Bone marrow (tissue), 2 donors: ENCODE measurements around the gene PDLIM5.
A peak's percentile ranks its signal among the peaks of the same experiment; 100 is the strongest.
"Not testable (repeated sequence)": the region's sequence is repeated elsewhere in the genome, so short reads cannot be mapped to it uniquely, and the experiment has no call there.

Source experiments
- DNase-seq, 2 donors: peaks; one replicate each; lab custom pipeline; 2025; lab: John Stamatoyannopoulos, UW

PDLIM5 gene

GRCh38 chr4:94528792-94529451 lies 77.2 kb downstream of the PDLIM5 start:
- no peak for DNase-seq

DNA sequence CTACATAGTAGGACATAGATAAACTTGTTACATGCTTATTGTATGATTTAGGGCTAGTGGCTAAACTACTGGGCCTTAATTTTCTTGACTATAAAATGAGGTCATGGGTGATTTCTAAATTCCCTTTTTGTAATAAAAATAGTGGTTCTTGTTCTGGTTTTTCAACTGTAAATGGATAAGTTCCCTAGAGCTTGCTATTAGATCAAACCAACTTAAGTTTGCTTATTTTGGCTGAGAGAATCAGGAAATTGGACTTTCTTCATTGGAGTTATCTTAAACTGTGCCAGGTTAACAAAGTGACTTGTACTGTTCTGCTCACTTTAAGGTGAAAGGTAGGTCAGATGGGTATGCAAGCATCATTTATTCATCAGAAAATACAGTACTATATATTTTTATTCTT lies 78.3 kb downstream of the PDLIM5 start:
- no peak for DNase-seq

DNA sequence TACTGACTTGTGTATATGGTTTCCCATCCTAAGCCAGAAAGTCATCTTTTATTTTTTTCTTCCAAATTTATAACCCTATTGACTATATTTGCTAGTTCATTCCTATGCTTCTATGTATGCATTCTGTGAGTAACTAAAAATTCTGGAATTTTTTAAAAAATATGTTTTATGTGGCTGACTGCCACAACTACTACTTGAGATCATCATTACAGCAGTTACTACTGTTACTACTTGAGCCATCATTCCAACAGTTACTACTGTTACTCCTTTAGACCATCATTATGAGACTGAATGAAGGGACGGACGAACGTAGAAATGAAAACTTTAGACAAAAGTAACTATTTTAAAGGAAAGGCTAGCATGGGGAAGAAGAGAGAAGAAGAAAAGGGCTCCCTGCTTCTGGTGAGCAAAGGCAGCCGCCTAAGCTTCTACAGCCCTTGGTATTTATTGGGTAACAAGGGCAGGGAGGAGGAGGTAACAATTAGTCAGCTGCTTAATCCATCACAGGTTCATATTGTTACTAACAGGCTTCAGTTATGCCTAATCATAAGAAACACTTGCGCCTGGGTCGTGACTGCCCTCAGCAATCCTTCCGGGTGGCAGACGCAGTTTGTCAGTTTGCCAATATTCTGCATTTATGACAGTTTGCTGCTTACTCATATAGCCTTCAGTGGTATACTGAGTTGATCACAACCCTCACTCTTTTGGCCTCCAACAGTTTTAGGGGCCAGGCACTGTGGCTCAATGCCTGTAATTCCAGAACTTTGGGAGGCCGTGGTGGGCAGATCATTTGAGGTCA lies 80.4 kb downstream of the PDLIM5 start:
- no peak for DNase-seq

- no peak for DNase-seq
These were observed 81.9 kb downstream of the PDLIM5 start for GRCh38 chr4:94533405-94534223.

- peak in 1 of 2 donors; percentile 77 for DNase-seq
These were observed 82.9 kb downstream of the PDLIM5 start for GRCh38 chr4:94534401-94535312.

DNA sequence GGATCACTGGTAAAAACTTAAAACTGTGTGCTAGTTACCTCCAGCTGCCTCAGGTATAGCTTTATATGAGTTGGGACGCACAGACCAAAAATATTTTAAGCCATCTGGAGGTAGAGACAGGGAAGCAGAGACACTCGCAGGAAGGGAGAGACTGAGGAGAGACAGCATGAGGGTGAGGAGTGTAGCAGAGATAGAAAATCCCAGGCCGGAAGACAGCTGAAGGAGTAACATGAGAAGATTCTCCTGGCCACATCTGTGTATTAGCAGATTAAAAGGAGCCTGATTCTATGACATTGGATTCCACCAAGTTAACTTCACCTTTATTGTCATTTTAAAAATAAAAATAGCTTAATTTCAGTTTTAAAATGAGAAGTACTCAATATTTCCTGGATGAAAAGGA lies 84.3 kb downstream of the PDLIM5 start:
- no peak for DNase-seq

DNA sequence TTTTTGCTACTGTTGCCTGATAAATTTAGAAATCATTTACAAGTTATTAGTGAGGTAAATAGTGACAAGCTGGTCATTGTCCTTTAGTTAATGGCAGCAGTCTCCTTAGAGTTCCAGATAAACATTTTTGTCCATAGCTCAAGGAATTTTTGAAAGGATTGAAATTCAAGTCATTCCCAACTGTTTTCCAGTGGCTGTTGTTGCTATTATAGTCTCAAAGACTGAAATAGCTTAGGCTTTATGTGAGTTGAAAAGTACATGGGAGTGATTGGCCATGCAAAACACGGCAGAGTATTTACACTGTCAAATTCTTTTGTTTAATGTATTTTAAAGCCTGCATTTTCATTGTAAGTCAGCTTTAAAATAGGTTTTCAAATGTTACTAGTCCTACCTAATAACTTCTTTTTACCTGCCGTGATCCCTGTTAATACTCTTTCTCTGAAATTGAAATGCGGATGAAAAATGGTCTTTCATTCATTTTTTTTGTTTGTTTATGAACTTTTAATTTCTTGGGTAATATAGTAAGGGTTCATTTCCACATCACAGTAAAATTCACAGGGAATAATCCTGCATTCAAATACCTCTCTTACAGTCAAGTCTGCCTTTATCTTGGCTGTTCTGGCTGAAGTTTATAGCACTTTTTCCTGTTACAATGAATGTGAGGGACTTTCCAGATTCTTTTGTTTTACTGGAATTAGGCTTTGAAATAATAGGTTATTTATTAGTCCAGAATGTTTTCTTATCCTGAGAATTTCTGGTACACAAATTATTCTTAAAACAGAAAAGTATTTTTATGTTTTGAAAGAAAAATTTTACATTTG lies 85.1 kb downstream of the PDLIM5 start:
- DNase-seq, result no peak

GRCh38 chr4:94537921-94538628 lies 86.3 kb downstream of the PDLIM5 start:
- DNase-seq, result no peak

DNA sequence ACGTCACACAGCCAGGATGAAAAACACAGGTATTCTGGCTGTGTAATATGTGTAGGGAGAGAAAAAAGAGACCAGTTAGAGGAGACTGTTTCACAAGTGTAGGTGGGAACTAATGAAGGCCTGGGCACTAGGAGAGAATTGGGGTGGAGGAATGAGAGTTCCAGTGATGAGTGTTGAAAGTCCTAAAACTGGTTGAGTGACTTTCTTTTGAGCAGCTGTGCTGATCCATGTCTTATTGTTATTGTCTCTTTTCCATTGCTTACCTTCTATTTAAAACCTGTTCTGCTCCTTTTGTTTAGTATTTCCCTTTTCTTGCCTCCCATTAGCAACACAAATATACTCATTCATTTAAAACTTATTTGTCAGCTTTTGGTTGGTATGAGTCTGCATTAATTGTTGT lies 88.7 kb downstream of the PDLIM5 start:
- no peak for DNase-seq

DNA sequence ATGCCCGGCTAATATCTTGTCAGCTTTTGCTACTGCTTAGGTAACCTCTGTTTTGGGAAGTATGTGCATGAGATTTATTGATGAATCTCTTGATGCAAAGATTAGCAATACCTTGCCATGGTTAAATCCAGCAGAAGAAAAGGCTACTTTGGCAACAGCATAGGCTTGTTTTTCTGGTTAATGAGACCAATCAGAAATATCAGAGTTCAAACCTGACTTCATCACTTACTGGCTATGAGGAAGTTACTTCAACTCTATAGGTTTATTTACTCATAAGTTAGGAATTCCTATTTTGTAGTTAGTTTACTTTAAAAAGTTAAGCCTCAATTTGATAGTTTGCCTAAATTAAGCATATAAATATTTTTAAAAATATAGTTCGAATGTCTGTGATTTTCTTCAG lies 93.1 kb downstream of the PDLIM5 start:
- DNase-seq, result no peak

GRCh38 chr4:94545296-94545695 lies 93.6 kb downstream of the PDLIM5 start:
- no peak for DNase-seq

DNA sequence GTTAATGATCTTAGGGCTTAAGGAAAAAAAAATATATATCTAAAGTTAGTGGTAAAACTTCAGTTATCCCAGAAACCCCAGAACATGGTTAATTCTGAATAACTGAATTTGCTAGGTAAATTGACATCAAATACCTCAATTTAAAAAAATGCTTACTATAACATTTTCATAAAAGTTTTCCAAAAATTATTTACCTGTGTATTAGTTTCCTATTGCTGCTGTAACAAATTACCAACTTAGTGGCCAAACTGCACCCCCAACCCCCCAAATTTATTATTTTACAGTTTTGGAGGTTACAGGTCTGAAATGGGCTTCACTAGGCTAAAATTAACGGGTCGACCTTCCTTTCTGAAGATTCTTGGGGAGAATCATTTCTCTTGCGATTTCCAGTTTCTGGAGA lies 95.2 kb downstream of the PDLIM5 start:
- DNase-seq, result no peak

DNA sequence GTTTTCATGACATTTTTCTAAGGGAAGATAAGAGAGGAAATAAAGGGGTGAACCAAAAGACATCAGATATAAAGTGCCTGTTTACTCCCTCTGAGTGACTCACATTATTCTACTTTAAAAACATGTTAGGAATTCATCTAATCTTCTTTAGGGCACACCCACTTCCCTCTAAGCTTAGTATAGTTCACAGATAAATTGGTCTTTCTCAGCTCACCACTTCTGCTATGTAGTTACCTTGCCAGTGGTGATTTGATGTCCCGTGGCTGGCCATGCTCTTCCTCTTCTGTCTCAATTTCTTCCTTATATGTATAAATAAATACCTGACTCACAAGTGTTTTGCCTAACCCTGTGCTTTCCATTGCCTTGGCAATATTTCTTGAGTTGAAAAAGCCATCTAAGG lies 96.8 kb downstream of the PDLIM5 start:
- peak in 1 of 2 donors; percentile 88 for DNase-seq

- DNase-seq, result no peak
These were observed 98.6 kb downstream of the PDLIM5 start for GRCh38 chr4:94550352-94550751.

- no peak for DNase-seq
These were observed 99.1 kb downstream of the PDLIM5 start for GRCh38 chr4:94550851-94551250.

DNA sequence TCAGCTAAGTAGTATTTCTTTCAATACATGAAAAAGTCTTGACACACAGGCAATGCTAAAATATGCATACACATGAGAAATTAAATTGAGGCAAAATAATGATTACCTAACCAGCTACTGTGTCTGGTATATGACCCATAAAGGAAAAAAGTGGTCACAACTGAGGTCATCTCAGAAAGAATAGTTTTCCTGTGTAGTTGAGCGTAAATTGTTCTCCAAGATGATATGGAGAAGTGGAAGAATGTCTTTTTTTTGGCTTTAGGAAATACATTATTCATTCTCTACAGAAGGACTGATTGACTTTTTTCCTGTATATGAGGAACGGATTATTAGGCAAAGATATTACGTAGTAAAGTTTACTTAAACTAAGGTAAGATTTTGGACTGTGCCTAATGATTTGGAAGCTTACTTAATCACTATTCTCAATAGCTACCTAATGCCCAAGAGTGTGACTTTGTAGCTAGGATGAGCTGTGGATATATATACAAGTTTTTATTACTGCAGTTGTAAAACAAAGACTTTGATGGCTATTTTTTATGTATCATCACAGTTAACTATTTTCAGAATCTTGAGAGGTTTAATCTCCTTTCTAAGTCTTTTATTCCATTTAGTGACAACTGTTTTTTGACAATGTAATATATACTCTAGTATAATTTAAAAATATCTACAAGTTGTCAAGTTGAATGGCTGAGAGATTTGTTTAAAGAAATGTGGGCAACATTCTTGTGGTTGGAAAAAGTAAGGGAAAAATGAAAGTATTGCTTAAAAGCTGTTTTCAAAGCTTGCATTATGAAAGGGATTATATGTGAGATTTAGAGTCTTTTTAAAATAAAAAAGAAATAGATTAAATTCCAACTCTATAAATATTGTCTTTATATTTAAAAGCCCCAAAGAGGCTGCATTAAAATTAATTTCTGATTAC lies 100.2 kb downstream of the PDLIM5 start:
- DNase-seq, result no peak

DNA sequence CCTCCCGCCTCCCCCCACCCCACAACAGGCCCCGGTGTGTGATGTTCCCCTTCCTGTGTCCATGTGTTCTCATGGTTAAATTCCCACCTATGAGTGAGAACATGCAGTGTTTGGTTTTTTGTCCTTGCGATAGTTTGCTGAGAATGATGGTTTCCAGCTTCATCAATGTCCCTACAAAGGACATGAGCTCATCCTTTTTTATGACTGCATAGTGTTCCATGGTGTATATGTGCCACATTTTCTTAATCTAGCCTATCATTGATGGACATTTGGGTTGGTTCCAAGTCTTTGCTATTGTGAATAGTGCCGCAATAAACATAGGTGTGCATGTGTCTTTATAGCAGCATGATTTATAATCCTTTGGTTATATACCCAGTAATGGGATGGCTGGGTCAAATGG lies 104.3 kb downstream of the PDLIM5 start:
- DNase-seq, result not testable (repeated sequence)

DNA sequence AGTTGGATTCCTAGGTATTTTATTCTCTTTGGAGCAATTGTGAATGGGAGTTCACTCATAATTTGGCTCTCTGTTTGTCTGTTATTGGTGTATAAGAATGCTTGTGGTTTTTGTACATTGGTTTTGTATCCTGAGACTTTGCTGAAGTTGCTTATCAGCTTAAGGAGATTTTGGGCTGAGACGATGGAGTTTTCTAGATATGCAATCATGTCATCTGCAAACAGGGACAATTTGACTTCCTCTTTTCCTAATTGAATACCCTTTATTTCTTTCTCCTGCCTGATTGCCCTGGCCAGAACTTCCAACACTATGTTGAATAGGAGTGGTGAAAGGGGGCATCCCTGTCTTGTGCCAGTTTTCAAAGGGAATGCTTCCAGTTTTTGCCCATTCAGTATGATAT lies 105.9 kb downstream of the PDLIM5 start:
- DNase-seq, result not testable (repeated sequence)

DNA sequence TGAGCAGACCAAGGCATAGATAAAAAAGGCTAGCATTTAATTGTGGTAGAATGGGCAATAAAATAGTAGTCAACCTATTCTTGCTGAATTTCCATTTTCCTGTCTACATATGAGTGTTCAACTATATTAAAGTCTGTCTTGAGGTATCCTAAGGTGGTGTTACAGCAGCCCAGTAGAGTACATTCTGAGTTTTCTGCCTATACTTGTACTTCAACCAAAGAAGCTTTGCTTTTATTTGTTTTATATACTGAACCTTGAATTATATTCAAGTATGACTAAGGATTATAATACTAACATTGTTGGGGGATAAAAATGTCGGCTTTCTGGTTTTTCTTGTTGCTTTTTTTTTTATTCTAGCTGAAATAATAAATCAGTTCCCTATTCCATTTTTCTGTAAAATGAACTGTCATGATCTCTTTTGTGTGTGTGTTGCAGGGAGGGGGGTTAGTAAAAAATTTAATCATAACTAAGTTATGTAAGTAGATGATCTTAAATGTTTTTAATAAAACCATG lies 106.7 kb downstream of the PDLIM5 start:
- DNase-seq, result no peak
